A549 (cell line): Measurements from ENCODE around the gene DTD1. TPM values are rescaled to one million over a fixed set of nuclear protein-coding genes. Genes with fewer than 3 reads are reported as not detected.

Experiments
- ATAC-seq, 2 experiments: fragments of 200-7000 bp in 1 of 2; fragments of >200 bp in 1 of 2; cut with Nextera tagmentation in 1 of 2; cut with Tn5 transposase in 1 of 2; 3 replicates each; pipeline versions ENCODE4 v1.8.0 to v1.9.1; 2018 to 2020; ENCODE audit warnings: mild to moderate bottlenecking in 1 of 2, moderate library complexity in 1 of 2
- CTCF ChIA-PET: fragments of 300-600 bp; sonication (Branson Sonifier 250); formaldehyde crosslinking; extraction: SDS; loops from one replicate; lab custom pipeline; 2021; ENCODE audit warnings: antibody characterized with exemption, inconsistent platforms; lab: Yijun Ruan, JAX
- POLR2A ChIA-PET: fragments of 350-600 bp; formaldehyde crosslinking; extraction: SDS; loops from one replicate; lab custom pipeline; 2021; ENCODE audit warnings: antibody characterized with exemption, inconsistent platforms; lab: Yijun Ruan, JAX
- DNase-seq, 2 experiments: peaks; one replicate each; pipeline versions ENCODE4 v3.0.0 to v3.0.0-alpha.2; 2011 to 2016; ENCODE audit warnings: low read depth in 1 of 2, low spot score in 1 of 2
- FAIRE-seq: peaks from 2 replicates; lab custom pipeline; 2011; peaks lifted over from hg19 to GRCh38; lab: Jason Lieb, UNC
- H3K27ac ChIP-seq, 2 experiments: fragments of >200 bp; sonication (Bioruptor Twin); formaldehyde crosslinking; 3 replicates each; pipeline ENCODE4 v1.5.1; 2016 to 2017
- H3K4me1 ChIP-seq: fragments of >200 bp; sonication (Bioruptor Twin); formaldehyde crosslinking; 3 replicates; pipeline ENCODE4 v1.6.1; 2016
- H3K4me2 ChIP-seq: fragments of >200 bp; sonication (Bioruptor Twin); formaldehyde crosslinking; 3 replicates; pipeline ENCODE4 v1.6.1; 2016
- H3K4me3 ChIP-seq: fragments of >200 bp; sonication (Bioruptor Twin); formaldehyde crosslinking; 3 replicates; pipeline ENCODE4 v1.5.1; 2016
- H3K9me3 ChIP-seq: fragments of >200 bp; sonication (Bioruptor Twin); formaldehyde crosslinking; 3 replicates; pipeline ENCODE4 v1.6.1; 2016
- BHLHE40 ChIP-seq: IDR thresholded peaks from 2 replicates; pipeline ENCODE4 v1.6.1; 2012; ENCODE audit warnings: low read depth, low read length, inconsistent platforms
- CBX8 ChIP-seq: fragments of 200-600 bp; sonication (generic); IDR thresholded peaks from 2 replicates; pipeline ENCODE4 v1.6.1; 2016
- CHD4 ChIP-seq: fragments of 200-600 bp; sonication (generic); IDR thresholded peaks from 2 replicates; pipeline ENCODE4 v1.6.1; 2016; ENCODE audit warnings: antibody characterized with exemption, mild to moderate bottlenecking, borderline replicate concordance
- EP300 ChIP-seq, 2 experiments: fragments of >200 bp; sonication (Bioruptor Twin); formaldehyde crosslinking; IDR thresholded peaks; 2 replicates in 1 of 2; 3 replicates in 1 of 2; pipeline ENCODE4 v1.6.1; 2016 to 2017
- ESRRA ChIP-seq: fragments of 150-350 bp; IDR thresholded peaks from 2 replicates; pipeline ENCODE4 v1.6.1; 2014; ENCODE audit warnings: mild to moderate bottlenecking, low read length, borderline replicate concordance
- GATA3 ChIP-seq: IDR thresholded peaks from 2 replicates; pipeline ENCODE4 v1.6.1; 2012; ENCODE audit warnings: borderline replicate concordance
- HDAC2 ChIP-seq: fragments of 200-600 bp; sonication (generic); IDR thresholded peaks from 2 replicates; pipeline ENCODE4 v1.6.1; 2016
- HOXB5 ChIP-seq: fragments of 250-450 bp; sonication (Bioruptor Pico); IDR thresholded peaks from 2 replicates; pipeline ENCODE4 v1.5.0; 2020; ENCODE audit warnings: mild to moderate bottlenecking, moderate library complexity
- JUN ChIP-seq, 2 experiments: fragments of >200 bp; sonication (Bioruptor Twin); formaldehyde crosslinking; IDR thresholded peaks; 2 replicates in 1 of 2; 3 replicates in 1 of 2; pipeline ENCODE4 v1.6.1; 2016 to 2017
- MAFK ChIP-seq: fragments of 450-650 bp; IDR thresholded peaks from 2 replicates; pipeline ENCODE4 v1.6.1; 2014; ENCODE audit not compliant: partially characterized antibody
- MYC ChIP-seq: IDR thresholded peaks from 2 replicates; pipeline ENCODE4 v1.6.1; 2012; ENCODE audit warnings: mild to moderate bottlenecking, inconsistent platforms, low read length, improper control_type of control experiment, borderline replicate concordance
- NFE2L2 ChIP-seq: fragments of 150-350 bp; conservative IDR thresholded peaks from 2 replicates; pipeline ENCODE4 v1.6.1; 2014; ENCODE audit warnings: low read length
- POLR2A ChIP-seq: IDR thresholded peaks from 2 replicates; pipeline ENCODE4 v1.6.1; 2012; ENCODE audit warnings: mild to moderate bottlenecking, low read length
- POLR2AphosphoS2 ChIP-seq: conservative IDR thresholded peaks from 2 replicates; pipeline ENCODE4 v1.6.1; 2012; ENCODE audit warnings: low read length, improper control_type of control experiment, inconsistent platforms
- RAD21 ChIP-seq, 2 experiments: fragments of >200 bp in 1 of 2; sonication (Bioruptor Twin) in 1 of 2; formaldehyde crosslinking in 1 of 2; IDR thresholded peaks in 1 of 2; conservative IDR thresholded peaks in 1 of 2; 2 replicates in 1 of 2; 3 replicates in 1 of 2; pipeline ENCODE4 v1.6.1; 2012 to 2018; ENCODE audit warnings: inconsistent platforms in 1 of 2
- RCOR1 ChIP-seq: fragments of 150-350 bp; IDR thresholded peaks from 2 replicates; pipeline ENCODE4 v1.6.1; 2014; ENCODE audit warnings: antibody characterized with exemption, low read length, low read depth
- ZSCAN20 ChIP-seq: fragments of 250-450 bp; sonication (Bioruptor Pico); IDR thresholded peaks from 2 replicates; pipeline ENCODE4 v1.8.0; 2022; ENCODE audit warnings: mild to moderate bottlenecking, moderate library complexity
- WGBS: methylation state at CpG from one replicate; pipeline ENCODE4 v1.1.6; 2017; ENCODE audit errors: missing lambda C conversion rate; 5-methylcytosine and 5-hydroxymethylcytosine counted together
- polyA plus RNA-seq, 4 experiments: library from polyadenylated mRNA; depleted of rRNA in 3 of 4; stranded (reverse); fragments of >200 nt; fragmentation: RNase III in 1 of 4; extraction: RNeasy Plus Mini Kit Qiagen cat#74134 plus additional on column Dnase treatment in 1 of 4; gene quantifications; 2 replicates in 3 of 4; 3 replicates in 1 of 4; pipeline ENCODE4 v1.2.3, GENCODE V29; 2011 to 2017
- TF ChIP-seq, protein P1 (sequence below): fragments of 450-650 bp; IDR thresholded peaks from 2 replicates; pipeline ENCODE4 v1.6.1; 2014; ENCODE audit warnings: antibody characterized with exemption
- TF ChIP-seq, protein P2 (sequence below): IDR thresholded peaks from 2 replicates; pipeline ENCODE4 v1.6.1; 2012; ENCODE audit warnings: low read depth, borderline replicate concordance
- TF ChIP-seq, protein P3 (sequence below): fragments of >200 bp; sonication (Bioruptor Twin); formaldehyde crosslinking; IDR thresholded peaks from 2 replicates; pipeline ENCODE4 v1.6.1; 2016
- TF ChIP-seq, protein P4 (sequence below): fragments of 200-600 bp; sonication (generic); IDR thresholded peaks from 2 replicates; pipeline ENCODE4 v1.6.1; 2016; ENCODE audit warnings: antibody characterized with exemption, mild to moderate bottlenecking, moderate library complexity
- TF ChIP-seq, protein P5 (sequence below): IDR thresholded peaks from 2 replicates; pipeline ENCODE4 v1.6.1; 2012

The DTD1 gene
- polyA plus RNA-seq, 2 of the 4 experiments (the other 2 are of a cell fraction) = 72.8 to 99.3 TPM

DNA sequence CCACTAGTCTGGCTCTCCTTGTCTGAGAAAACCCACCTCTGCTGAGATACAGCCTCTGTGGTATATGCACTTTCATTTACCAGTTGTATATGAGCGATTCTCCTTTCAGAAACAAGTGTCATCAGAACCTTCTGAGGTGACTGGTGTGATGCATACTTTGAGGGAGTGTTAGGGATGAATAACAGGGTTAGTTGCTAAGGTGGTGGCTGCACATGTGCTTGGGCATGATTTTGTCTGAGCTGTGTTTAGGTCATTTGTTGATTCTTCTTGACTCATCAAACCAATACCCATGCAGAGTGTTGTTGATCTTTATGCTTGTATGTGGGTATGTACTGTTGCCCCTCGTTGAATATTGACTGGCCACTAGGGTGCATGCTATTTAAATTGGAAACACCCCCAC, 25.7 kb downstream of the DTD1 start (continued):
- TF ChIP-seq, protein P1, sequence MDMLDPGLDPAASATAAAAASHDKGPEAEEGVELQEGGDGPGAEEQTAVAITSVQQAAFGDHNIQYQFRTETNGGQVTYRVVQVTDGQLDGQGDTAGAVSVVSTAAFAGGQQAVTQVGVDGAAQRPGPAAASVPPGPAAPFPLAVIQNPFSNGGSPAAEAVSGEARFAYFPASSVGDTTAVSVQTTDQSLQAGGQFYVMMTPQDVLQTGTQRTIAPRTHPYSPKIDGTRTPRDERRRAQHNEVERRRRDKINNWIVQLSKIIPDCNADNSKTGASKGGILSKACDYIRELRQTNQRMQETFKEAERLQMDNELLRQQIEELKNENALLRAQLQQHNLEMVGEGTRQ = no peak
- TF ChIP-seq MYC (no peak), BHLHE40 (no peak), RCOR1 (no peak)
- TF ChIP-seq, protein P2, sequence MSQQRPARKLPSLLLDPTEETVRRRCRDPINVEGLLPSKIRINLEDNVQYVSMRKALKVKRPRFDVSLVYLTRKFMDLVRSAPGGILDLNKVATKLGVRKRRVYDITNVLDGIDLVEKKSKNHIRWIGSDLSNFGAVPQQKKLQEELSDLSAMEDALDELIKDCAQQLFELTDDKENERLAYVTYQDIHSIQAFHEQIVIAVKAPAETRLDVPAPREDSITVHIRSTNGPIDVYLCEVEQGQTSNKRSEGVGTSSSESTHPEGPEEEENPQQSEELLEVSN = no peak
- TF ChIP-seq, protein P3, sequence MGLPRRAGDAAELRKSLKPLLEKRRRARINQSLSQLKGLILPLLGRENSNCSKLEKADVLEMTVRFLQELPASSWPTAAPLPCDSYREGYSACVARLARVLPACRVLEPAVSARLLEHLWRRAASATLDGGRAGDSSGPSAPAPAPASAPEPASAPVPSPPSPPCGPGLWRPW = no peak

DNA sequence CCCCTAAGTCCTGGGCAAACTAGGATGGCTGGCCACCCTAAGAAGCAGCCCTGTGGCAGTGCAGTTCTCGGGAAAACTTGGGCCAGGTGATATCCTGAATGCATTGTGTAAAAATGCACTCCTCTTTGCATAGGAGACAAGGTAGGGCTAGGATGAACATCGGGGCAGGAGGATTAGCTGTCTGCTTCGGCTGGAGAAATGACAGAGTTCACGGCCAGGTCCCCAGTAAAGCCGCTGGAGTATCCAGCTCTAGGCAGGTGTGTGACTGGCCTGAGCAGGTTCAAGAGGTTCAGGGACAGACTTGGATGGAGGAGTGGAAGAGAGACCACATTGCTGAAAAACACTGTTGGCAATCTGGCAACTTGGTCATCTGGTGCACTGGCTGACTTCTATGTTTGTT, 26.4 kb downstream of the DTD1 start:
- no peak for ATAC-seq

DNA sequence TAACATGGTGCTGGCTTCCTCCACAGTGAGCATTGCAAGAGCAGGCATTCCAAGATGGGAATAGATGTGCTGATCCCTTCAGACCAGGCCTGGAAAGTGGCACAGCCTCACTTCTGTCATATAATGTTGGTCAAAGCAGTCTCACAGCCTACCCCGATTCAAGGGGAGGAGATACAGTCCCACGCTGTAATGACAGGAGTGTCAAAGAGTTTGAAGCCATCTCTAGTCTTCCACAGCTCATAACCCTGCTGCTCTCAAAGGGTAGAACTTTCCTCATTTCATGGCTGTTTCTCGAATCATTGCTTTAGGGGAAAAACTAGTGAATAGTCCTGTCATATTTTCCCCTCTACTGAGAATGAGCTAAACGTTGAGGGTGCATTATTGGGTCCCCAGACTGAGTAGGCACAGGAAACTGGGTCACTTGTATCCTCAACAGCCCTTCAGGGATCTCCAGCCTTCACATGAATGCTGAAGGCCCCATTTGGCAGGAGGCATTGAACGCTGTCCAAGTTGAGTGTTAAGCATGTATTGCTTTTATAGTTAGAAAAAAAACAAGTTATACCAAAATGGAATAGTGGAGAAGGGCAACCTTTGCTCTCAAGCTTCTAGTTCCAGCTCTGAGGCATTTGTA, 27.3 kb downstream of the DTD1 start:
- ChIA-PET POLR2A (no interaction called here), CTCF (interaction anchor here (0.6 to 2.6 kb wide), 2 partner anchors 17 to 433 kb away, joined by 3 to 7 read pairs; no protein-coding TSS in a partner anchor)
- TF ChIP-seq HDAC2 = no peak
- TF ChIP-seq MAFK = no peak
- TF ChIP-seq EP300 (IDR thresholded peaks at IDR 0.05) = no peak
- no peak for TF ChIP-seq ZSCAN20
- TF ChIP-seq RAD21 (conservative IDR thresholded peaks at IDR 0.05 in 1 of 2, IDR thresholded peaks at IDR 0.05 in 1 of 2) = no peak
- TF ChIP-seq, protein P2 = no peak
- no peak for TF ChIP-seq CBX8
- TF ChIP-seq NFE2L2 = no peak
- TF ChIP-seq POLR2A = no peak
- no peak for TF ChIP-seq JUN (IDR thresholded peaks at IDR 0.05)
- TF ChIP-seq POLR2AphosphoS2 = no peak
- TF ChIP-seq, protein P4, sequence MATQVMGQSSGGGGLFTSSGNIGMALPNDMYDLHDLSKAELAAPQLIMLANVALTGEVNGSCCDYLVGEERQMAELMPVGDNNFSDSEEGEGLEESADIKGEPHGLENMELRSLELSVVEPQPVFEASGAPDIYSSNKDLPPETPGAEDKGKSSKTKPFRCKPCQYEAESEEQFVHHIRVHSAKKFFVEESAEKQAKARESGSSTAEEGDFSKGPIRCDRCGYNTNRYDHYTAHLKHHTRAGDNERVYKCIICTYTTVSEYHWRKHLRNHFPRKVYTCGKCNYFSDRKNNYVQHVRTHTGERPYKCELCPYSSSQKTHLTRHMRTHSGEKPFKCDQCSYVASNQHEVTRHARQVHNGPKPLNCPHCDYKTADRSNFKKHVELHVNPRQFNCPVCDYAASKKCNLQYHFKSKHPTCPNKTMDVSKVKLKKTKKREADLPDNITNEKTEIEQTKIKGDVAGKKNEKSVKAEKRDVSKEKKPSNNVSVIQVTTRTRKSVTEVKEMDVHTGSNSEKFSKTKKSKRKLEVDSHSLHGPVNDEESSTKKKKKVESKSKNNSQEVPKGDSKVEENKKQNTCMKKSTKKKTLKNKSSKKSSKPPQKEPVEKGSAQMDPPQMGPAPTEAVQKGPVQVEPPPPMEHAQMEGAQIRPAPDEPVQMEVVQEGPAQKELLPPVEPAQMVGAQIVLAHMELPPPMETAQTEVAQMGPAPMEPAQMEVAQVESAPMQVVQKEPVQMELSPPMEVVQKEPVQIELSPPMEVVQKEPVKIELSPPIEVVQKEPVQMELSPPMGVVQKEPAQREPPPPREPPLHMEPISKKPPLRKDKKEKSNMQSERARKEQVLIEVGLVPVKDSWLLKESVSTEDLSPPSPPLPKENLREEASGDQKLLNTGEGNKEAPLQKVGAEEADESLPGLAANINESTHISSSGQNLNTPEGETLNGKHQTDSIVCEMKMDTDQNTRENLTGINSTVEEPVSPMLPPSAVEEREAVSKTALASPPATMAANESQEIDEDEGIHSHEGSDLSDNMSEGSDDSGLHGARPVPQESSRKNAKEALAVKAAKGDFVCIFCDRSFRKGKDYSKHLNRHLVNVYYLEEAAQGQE = no peak
- TF ChIP-seq, protein P3 = no peak
- TF ChIP-seq HOXB5 (CRISPR knock-in tag) = no peak
- TF ChIP-seq MYC = no peak
- no peak for TF ChIP-seq CHD4
- no peak for TF ChIP-seq GATA3
- no peak for TF ChIP-seq BHLHE40
- TF ChIP-seq, protein P5, sequence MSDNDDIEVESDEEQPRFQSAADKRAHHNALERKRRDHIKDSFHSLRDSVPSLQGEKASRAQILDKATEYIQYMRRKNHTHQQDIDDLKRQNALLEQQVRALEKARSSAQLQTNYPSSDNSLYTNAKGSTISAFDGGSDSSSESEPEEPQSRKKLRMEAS = no peak
- no peak overlapping the region for H3K4me2 ChIP-seq
- DNase-seq = no peak
- FAIRE-seq = no peak
- ATAC-seq = 0 out of 6 replicates have a peak, but pooled peaks of 1 of the 2 experiments have one; percentile 39
- WGBS = 57% methylated on average over 4 of the region's 5 CpGs
- no peak overlapping the region for H3K27ac ChIP-seq
- peaks cover 8% of the 10 kb centered on the region; the same call in 1 of the 3 replicates for H3K9me3 ChIP-seq
- H3K4me3 ChIP-seq = no peak overlapping the region
- H3K4me1 ChIP-seq = no peaks in the 10 kb centered on the region

More for the DNA sequence above, 26.4 kb downstream of the DTD1 start:
- ChIA-PET POLR2A (no interaction called here), CTCF (interaction anchor here (0.6 to 2.6 kb wide), 2 partner anchors 18 to 44 kb away, joined by 3 to 7 read pairs; no protein-coding TSS in a partner anchor)
- no peaks in the 10 kb centered on the region for H3K4me1 ChIP-seq
- H3K9me3 ChIP-seq = peaks cover 8% of the 10 kb centered on the region; the same call in 1 of the 3 replicates
- WGBS = 91% methylated on average over 5 of the region's 5 CpGs
- DNase-seq (no peak), FAIRE-seq (no peak)
- no peak overlapping the region for H3K4me3 ChIP-seq
- no peak for TF ChIP-seq ESRRA
- no peak for TF ChIP-seq MYC
- TF ChIP-seq, all 56 proteins: peak for 0
- Histone ChIP-seq H3K4me2 (no peak overlapping the region), H3K27ac (no peak overlapping the region)
